Suprapubic skin (tissue), 3 donors: ENCODE data around the gene RAB43.

Source experiments
- EP300 ChIP-seq: sonication (generic); formaldehyde crosslinking; IDR thresholded peaks from one replicate; pipeline ENCODE4 v1.6.1; 2017; ENCODE audit warnings: antibody characterized with exemption
- POLR2A ChIP-seq, 2 donors: fragments of 450-650 bp; IDR thresholded peaks; one replicate each; pipeline ENCODE4 v1.6.1; 2017; ENCODE audit warnings: antibody characterized with exemption in 2 of 2, mild to moderate bottlenecking in 2 of 2, moderate library complexity in 2 of 2
- TF ChIP-seq, protein P1 (sequence below), 2 donors: fragments of 200-600 bp in 1 of 2; fragments of 450-650 bp in 1 of 2; sonication (generic) in 1 of 2; IDR thresholded peaks; one replicate each; pipeline ENCODE4 v1.5.1; 2016 to 2019; ENCODE audit warnings: antibody characterized with exemption in 2 of 2, mild to moderate bottlenecking in 1 of 2, moderate library complexity in 1 of 2

DNA sequence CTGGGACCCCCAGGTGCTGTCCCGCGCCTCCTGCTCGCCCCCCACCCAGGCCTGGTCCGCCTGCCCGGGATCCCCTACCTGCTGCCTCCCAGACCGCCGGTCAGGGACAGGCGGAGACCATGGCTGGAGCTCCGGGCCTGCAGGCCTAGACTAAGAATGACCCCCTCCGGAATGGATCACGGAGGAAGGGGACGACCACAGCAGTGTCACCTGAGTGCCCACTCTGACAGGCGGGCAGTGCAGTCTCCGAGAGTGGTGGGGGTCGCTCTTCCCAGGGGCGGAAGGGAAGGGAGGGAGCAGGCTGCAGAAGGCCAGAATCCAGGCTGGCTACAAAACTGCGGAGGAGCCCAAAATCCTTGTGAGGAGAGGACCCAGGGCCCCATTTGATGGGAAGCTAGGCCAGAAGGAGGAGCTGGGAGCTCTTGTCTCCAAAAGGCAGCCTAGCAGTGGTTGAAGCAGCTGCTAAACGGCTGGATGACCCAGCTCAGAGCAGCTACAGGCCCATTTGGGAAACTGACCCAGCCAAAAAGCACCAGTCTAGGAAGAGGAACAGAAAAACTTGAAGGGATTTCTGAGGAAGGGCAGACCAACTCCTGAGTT, 908 bp upstream of the RAB43 start:
- TF ChIP-seq, protein P1, sequence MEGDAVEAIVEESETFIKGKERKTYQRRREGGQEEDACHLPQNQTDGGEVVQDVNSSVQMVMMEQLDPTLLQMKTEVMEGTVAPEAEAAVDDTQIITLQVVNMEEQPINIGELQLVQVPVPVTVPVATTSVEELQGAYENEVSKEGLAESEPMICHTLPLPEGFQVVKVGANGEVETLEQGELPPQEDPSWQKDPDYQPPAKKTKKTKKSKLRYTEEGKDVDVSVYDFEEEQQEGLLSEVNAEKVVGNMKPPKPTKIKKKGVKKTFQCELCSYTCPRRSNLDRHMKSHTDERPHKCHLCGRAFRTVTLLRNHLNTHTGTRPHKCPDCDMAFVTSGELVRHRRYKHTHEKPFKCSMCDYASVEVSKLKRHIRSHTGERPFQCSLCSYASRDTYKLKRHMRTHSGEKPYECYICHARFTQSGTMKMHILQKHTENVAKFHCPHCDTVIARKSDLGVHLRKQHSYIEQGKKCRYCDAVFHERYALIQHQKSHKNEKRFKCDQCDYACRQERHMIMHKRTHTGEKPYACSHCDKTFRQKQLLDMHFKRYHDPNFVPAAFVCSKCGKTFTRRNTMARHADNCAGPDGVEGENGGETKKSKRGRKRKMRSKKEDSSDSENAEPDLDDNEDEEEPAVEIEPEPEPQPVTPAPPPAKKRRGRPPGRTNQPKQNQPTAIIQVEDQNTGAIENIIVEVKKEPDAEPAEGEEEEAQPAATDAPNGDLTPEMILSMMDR (IDR thresholded peaks at IDR 0.05) = no peak
- TF ChIP-seq POLR2A (IDR thresholded peaks at IDR 0.05) (no peak), EP300 (no peak)
